Ovary (tissue), 3 donors: Measurements from ENCODE around the gene WWOX.

ENCODE experiments used
- CTCF ChIP-seq, 3 donors: fragments of 450-650 bp in 2 of 3; fragments of 200-600 bp in 1 of 3; IDR thresholded peaks; one replicate each; pipeline versions ENCODE4 v1.5.1 to v1.8.0; 2016 to 2022; ENCODE audit warnings: antibody characterized with exemption in 3 of 3, mild to moderate bottlenecking in 1 of 3
- POLR2A ChIP-seq: fragments of 450-650 bp; IDR thresholded peaks from one replicate; pipeline ENCODE4 v1.6.1; 2017; ENCODE audit warnings: antibody characterized with exemption, mild to moderate bottlenecking, moderate library complexity
- donor health status: DM: no; HTN: no; CAD: no.

- no peak for TF ChIP-seq CTCF (IDR thresholded peaks at IDR 0.05)
- TF ChIP-seq POLR2A: no peak
Measured at GRCh38 chr16:78926723-78927210, 827.3 kb downstream of the WWOX start.
